B cell (primary cell): ENCODE results near the gene PDE11A. TPM values are rescaled to one million over a fixed set of nuclear protein-coding genes. Genes with fewer than 3 reads are reported as not detected.

Experiments
- ATAC-seq: fragments of 200-7000 bp; cut with Tn5 transposase; one replicate; pipeline ENCODE4 v1.10.0; 2021; ENCODE audit warnings: low read depth, mild to moderate bottlenecking, moderate number of reproducible peaks, moderate library complexity
- CTCF ChIA-PET: fragments of 350-600 bp; sonication (Branson Sonifier 250); formaldehyde crosslinking; loops from one replicate; lab custom pipeline; 2021; ENCODE audit warnings: antibody characterized with exemption, inconsistent platforms; lab: Charles Lee
- POLR2A ChIA-PET: fragments of 350-600 bp; sonication (Branson Sonifier 250); formaldehyde crosslinking; loops from one replicate; lab custom pipeline; 2021; ENCODE audit warnings: antibody characterized with exemption; lab: Charles Lee
- DNase-seq: peaks from one replicate; pipeline ENCODE4 v3.0.0; 2013
- H2AFZ ChIP-seq: 2 replicates; pipeline ENCODE4 v1.6.1; 2012; ENCODE audit warnings: mild to moderate bottlenecking, low read depth, low read length; ENCODE audit not compliant: insufficient read depth, poor library complexity, severe bottlenecking
- H3K27ac ChIP-seq, 2 donors: 1 replicate in 1 of 2; 2 replicates in 1 of 2; pipeline ENCODE4 v1.5.1; 2012 to 2013; ENCODE audit warnings: low read length in 2 of 2, mild to moderate bottlenecking in 2 of 2, moderate library complexity in 1 of 2
- H3K27me3 ChIP-seq, 4 experiments: fragments of 200-600 bp in 1 of 4; sonication (generic) in 1 of 4; replicated peaks in 1 of 4; 1 replicate in 2 of 4; 2 replicates in 2 of 4; pipeline versions ENCODE4 v1.6.1 to v1.7.0; 2013 to 2016; ENCODE audit warnings: low read length in 3 of 4, mild to moderate bottlenecking in 2 of 4, mixed read lengths in 1 of 4, moderate library complexity in 1 of 4; ENCODE audit not compliant: insufficient read depth in 4 of 4, control insufficient read depth in 3 of 4; ENCODE audit errors: control extremely low read depth in 1 of 4
- H3K36me3 ChIP-seq, 2 experiments: replicated peaks in 1 of 2; 1 replicate in 1 of 2; 2 replicates in 1 of 2; pipeline versions ENCODE4 v1.6.1 to v1.7.1; 2013; ENCODE audit warnings: low read length in 1 of 2; ENCODE audit not compliant: insufficient read depth in 2 of 2, control insufficient read depth in 1 of 2; ENCODE audit errors: control extremely low read depth in 1 of 2, extremely low read depth in 1 of 2
- H3K4me1 ChIP-seq, 2 donors: fragments of 200-600 bp in 1 of 2; sonication (generic) in 1 of 2; 1 replicate in 1 of 2; 2 replicates in 1 of 2; pipeline versions ENCODE4 v1.5.1 to v1.6.1; 2013 to 2017; ENCODE audit warnings: low read length in 2 of 2; ENCODE audit not compliant: control insufficient read depth in 2 of 2, insufficient read depth in 2 of 2
- H3K4me2 ChIP-seq: replicated peaks from 2 replicates; pipeline ENCODE3; 2012; ENCODE audit warnings: mild to moderate bottlenecking, low read depth, low read length; ENCODE audit not compliant: poor library complexity, severe bottlenecking
- H3K4me3 ChIP-seq, 5 experiments: fragments of 200-600 bp in 1 of 5; sonication (generic) in 1 of 5; 1 replicate in 3 of 5; 2 replicates in 2 of 5; pipeline versions ENCODE4 v1.5.1 to v1.7.0; 2011 to 2016; ENCODE audit warnings: low read length in 4 of 5, mild to moderate bottlenecking in 4 of 5, low read depth in 2 of 5, control low read depth in 1 of 5, moderate library complexity in 1 of 5; ENCODE audit not compliant: insufficient read depth in 1 of 5; ENCODE audit errors: control extremely low read depth in 1 of 5, extremely low read depth in 1 of 5
- H3K79me2 ChIP-seq: fragments of 200-600 bp; sonication (generic); one replicate; pipeline ENCODE4 v1.6.0; 2016; ENCODE audit warnings: low read length; ENCODE audit not compliant: control insufficient read depth, insufficient read depth
- H3K9ac ChIP-seq: fragments of 200-600 bp; sonication (generic); 2 replicates; pipeline ENCODE4 v1.6.1; 2017; ENCODE audit warnings: mild to moderate bottlenecking, low read length, moderate library complexity
- H3K9me3 ChIP-seq, 3 donors: one replicate each; pipeline versions ENCODE4 v1.6.1 to v1.7.1; 2013; ENCODE audit warnings: low read length in 2 of 3; ENCODE audit not compliant: control insufficient read depth in 2 of 3, insufficient read depth in 1 of 3; ENCODE audit errors: control extremely low read depth in 1 of 3
- H4K20me1 ChIP-seq: 2 replicates; pipeline ENCODE4 v1.6.0; 2012; ENCODE audit warnings: mild to moderate bottlenecking, low read length; ENCODE audit not compliant: insufficient read depth, control insufficient read depth, poor library complexity, severe bottlenecking
- H3K27ac Mint-ChIP-seq: one replicate; pipeline ENCODE4 v1.8.0; 2021; ENCODE audit warnings: mixed read lengths
- H3K27me3 Mint-ChIP-seq: one replicate; pipeline ENCODE4 v1.8.0; 2021; ENCODE audit warnings: mixed read lengths
- H3K4me1 Mint-ChIP-seq: one replicate; pipeline ENCODE4 v1.8.0; 2021; ENCODE audit warnings: mixed read lengths
- H3K4me3 Mint-ChIP-seq: one replicate; pipeline ENCODE4 v1.8.0; 2021; ENCODE audit warnings: mixed read lengths
- H3K9me3 Mint-ChIP-seq: one replicate; pipeline ENCODE4 v1.8.0; 2022; ENCODE audit warnings: mixed read lengths; ENCODE audit not compliant: insufficient read depth
- EZH2 ChIP-seq: IDR thresholded peaks from 2 replicates; pipeline ENCODE4 v1.6.1; 2012; ENCODE audit warnings: borderline replicate concordance, low read depth, mild to moderate bottlenecking, moderate library complexity, low read length; ENCODE audit not compliant: insufficient read depth, poor library complexity, severe bottlenecking
- WGBS: methylation state at CpG from one replicate; pipeline ENCODE4 v1.1.5; 2013; ENCODE audit warnings: missing lambda C conversion rate; ENCODE audit not compliant: insufficient coverage; 5-methylcytosine and 5-hydroxymethylcytosine counted together
- intact Hi-C: fragments of 100-400 bp; cut with micrococcal nuclease; formaldehyde crosslinking; loops from one replicate; pipeline ENCODE4 v1.10.0; 2022
- polyA plus RNA-seq: library from polyadenylated mRNA; depleted of rRNA; stranded (reverse); fragments of >200 nt; gene quantifications from 2 replicates; pipeline ENCODE4 v1.2.3, GENCODE V29; 2012
- total RNA-seq, 2 donors: library from RNA; stranded (reverse); fragments of 120-200 nt in 1 of 2; gene quantifications; 1 replicate in 1 of 2; 2 replicates in 1 of 2; pipeline versions ENCODE4 v1.2.3 to v1.2.4, GENCODE V29; 2013 to 2022
- TF ChIP-seq, protein P1 (sequence below): fragments of 200-600 bp; IDR thresholded peaks from one replicate; pipeline ENCODE4 v1.8.0; 2022; ENCODE audit warnings: antibody characterized with exemption, mild to moderate bottlenecking

PDE11A gene
- total and polyA plus RNA-seq, 2 donors (not counting 1 experiment from before 2014, with no cell fraction given): 0.25 TPM; not detected in 1

DNA sequence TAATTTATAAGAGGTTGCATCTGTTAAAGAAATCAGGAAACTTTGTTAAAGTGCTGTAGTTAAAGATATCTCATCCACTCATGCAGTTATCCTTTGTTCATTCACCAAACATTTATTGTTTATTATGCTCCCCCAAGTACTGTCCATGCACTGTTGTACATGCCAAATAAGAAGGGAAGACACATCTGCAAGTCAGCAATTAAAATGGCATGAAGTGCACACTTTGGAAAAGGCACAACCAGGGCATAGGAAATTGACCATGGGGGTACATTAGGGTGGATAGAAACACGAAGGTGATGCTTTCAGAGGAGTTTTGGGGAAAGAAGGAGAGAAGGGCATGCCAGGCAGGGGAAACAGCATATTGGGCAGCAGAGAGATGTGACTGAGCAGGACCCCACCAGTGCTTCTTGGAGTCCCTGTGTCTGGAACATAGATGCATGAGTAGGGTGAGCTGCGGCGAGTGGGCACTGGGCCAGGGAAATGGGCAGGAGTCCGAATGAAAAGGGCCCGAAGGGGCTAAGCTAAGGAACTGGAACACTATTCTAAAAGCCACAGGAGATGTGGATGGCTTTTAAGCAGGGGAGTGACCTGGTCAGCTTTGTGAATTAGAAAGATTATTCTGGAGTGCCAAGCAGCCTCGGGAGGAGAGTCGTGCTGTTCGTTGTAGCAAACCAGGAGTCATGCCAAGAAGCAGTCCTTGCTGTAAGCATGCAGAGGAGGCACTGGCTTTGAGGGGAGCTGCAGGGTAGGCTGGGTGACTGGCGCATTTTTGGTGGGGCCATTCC is 363.7 kb downstream of the PDE11A start:
- Histone ChIP-seq H3K4me1 (no peaks in the 10 kb centered on the region), H4K20me1 (no peaks in the 10 kb centered on the region), H3K4me3 (no peak overlapping the region), H3K9me3 (no peaks in the 10 kb centered on the region), H3K27me3 (peaks cover 0 to 7% (median 0%) of the 10 kb centered on the region in 4 experiments), H2AFZ (no peak overlapping the region), H3K4me2 (no peak overlapping the region), H3K36me3 (no peaks in the 10 kb centered on the region), H3K27ac (no peak overlapping the region), H3K79me2 (no peaks in the 10 kb centered on the region), H3K9ac (no peak overlapping the region)
- ATAC-seq (no peak), DNase-seq (no peak)
- intact Hi-C loops: no loop called here
- no peak for TF ChIP-seq EZH2
- peaks cover 1% of the 10 kb centered on the region for H3K27me3 Mint-ChIP-seq
- CTCF ChIA-PET: no interaction called here
- H3K27ac Mint-ChIP-seq: no peak overlapping the region
- 80% methylated on average over 9 of the region's 9 CpGs for WGBS
- H3K9me3 Mint-ChIP-seq: no peaks in the 10 kb centered on the region
- no peaks in the 10 kb centered on the region for H3K4me1 Mint-ChIP-seq
- POLR2A ChIA-PET: no interaction called here
- H3K4me3 Mint-ChIP-seq: no peak overlapping the region

- DNase-seq: no peak
- Histone ChIP-seq H3K9me3 (no peaks in the 10 kb centered on the region), H3K79me2 (no peaks in the 10 kb centered on the region), H3K4me3 (no peak overlapping the region), H4K20me1 (no peaks in the 10 kb centered on the region), H3K4me2 (no peak overlapping the region), H3K4me1 (no peaks in the 10 kb centered on the region), H3K27me3 (peaks cover 0 to 7% (median 0%) of the 10 kb centered on the region in 4 experiments), H3K27ac (no peak overlapping the region), H3K36me3 (no peaks in the 10 kb centered on the region), H2AFZ (no peak overlapping the region), H3K9ac (no peak overlapping the region)
- 80% methylated on average over 1 of the region's 2 CpGs for WGBS
- Mint-ChIP-seq H3K9me3 (no peaks in the 10 kb centered on the region), H3K27me3 (peaks cover 4% of the 10 kb centered on the region), H3K4me3 (no peak overlapping the region), H3K4me1 (no peaks in the 10 kb centered on the region), H3K27ac (no peak overlapping the region)
- intact Hi-C loops: no loop called here
- TF ChIP-seq EZH2: no peak
- TF ChIP-seq, protein P1, sequence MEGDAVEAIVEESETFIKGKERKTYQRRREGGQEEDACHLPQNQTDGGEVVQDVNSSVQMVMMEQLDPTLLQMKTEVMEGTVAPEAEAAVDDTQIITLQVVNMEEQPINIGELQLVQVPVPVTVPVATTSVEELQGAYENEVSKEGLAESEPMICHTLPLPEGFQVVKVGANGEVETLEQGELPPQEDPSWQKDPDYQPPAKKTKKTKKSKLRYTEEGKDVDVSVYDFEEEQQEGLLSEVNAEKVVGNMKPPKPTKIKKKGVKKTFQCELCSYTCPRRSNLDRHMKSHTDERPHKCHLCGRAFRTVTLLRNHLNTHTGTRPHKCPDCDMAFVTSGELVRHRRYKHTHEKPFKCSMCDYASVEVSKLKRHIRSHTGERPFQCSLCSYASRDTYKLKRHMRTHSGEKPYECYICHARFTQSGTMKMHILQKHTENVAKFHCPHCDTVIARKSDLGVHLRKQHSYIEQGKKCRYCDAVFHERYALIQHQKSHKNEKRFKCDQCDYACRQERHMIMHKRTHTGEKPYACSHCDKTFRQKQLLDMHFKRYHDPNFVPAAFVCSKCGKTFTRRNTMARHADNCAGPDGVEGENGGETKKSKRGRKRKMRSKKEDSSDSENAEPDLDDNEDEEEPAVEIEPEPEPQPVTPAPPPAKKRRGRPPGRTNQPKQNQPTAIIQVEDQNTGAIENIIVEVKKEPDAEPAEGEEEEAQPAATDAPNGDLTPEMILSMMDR: no peak
- ATAC-seq: no peak
- POLR2A ChIA-PET: no interaction called here
- CTCF ChIA-PET: interaction anchor here (1.4 kb wide), 1 partner anchor 11 kb away, joined by 3 read pairs; no protein-coding TSS in a partner anchor
These were observed 364.5 kb downstream of the PDE11A start for GRCh38 chr2:177708106-177708505.
